Mesenchymal stem cell (in vitro differentiated cells and primary cell): Measurements from ENCODE around the gene PDE6C.
A peak's percentile ranks its signal among the peaks of the same experiment; 100 is the strongest.

Experiments used
- DNase-seq: peaks from one replicate; pipeline ENCODE4 v3.0.0-alpha.2; 2013
- H2AFZ ChIP-seq: one replicate; pipeline ENCODE4 v1.6.1; 2013; ENCODE audit warnings: low read depth, mild to moderate bottlenecking, control low read depth, inconsistent platforms, low read length, moderate library complexity
- H2AK5ac ChIP-seq: 2 replicates; pipeline ENCODE4 v1.6.1; 2013; ENCODE audit warnings: low read length, moderate library complexity, mild to moderate bottlenecking, inconsistent platforms; ENCODE audit not compliant: severe bottlenecking
- H2BK120ac ChIP-seq: one replicate; pipeline ENCODE4 v1.6.1; 2013; ENCODE audit warnings: low read depth, mild to moderate bottlenecking, inconsistent platforms, low read length, moderate library complexity
- H2BK12ac ChIP-seq, 2 experiments: one replicate each; pipeline ENCODE4 v1.6.1; 2013; ENCODE audit warnings: inconsistent platforms in 2 of 2, low read length in 2 of 2, mild to moderate bottlenecking in 2 of 2, moderate library complexity in 2 of 2, control low read depth in 1 of 2
- H2BK15ac ChIP-seq: one replicate; pipeline ENCODE4 v1.6.1; 2013; ENCODE audit warnings: mild to moderate bottlenecking, low read depth, inconsistent platforms; ENCODE audit not compliant: poor library complexity, severe bottlenecking
- H2BK5ac ChIP-seq: 2 replicates; pipeline ENCODE4 v1.6.1; 2013; ENCODE audit warnings: low read depth, mild to moderate bottlenecking, low read length, control low read depth, inconsistent platforms; ENCODE audit not compliant: poor library complexity, severe bottlenecking
- H3K14ac ChIP-seq, 2 experiments: one replicate each; pipeline ENCODE4 v1.6.1; 2013; ENCODE audit warnings: inconsistent platforms in 2 of 2, low read length in 2 of 2, control low read depth in 1 of 2, mild to moderate bottlenecking in 1 of 2, moderate library complexity in 1 of 2
- H3K18ac ChIP-seq, 2 experiments: one replicate each; pipeline ENCODE4 v1.6.1; 2013; ENCODE audit warnings: inconsistent platforms in 2 of 2, low read length in 2 of 2, control low read depth in 1 of 2, low read depth in 1 of 2, mild to moderate bottlenecking in 1 of 2
- H3K23ac ChIP-seq, 2 experiments: one replicate each; pipeline ENCODE4 v1.6.1; 2013; ENCODE audit warnings: inconsistent platforms in 2 of 2, low read length in 2 of 2, mild to moderate bottlenecking in 2 of 2, moderate library complexity in 2 of 2, control low read depth in 1 of 2
- H3K27ac ChIP-seq: 2 replicates; pipeline ENCODE4 v1.5.1; 2013; ENCODE audit warnings: mild to moderate bottlenecking, moderate library complexity, low read length, control low read depth, inconsistent platforms; ENCODE audit not compliant: poor library complexity, severe bottlenecking
- H3K27me3 ChIP-seq, 2 experiments: 2 replicates each; pipeline versions ENCODE4 v1.6.1 to v1.7.0; 2013; ENCODE audit warnings: low read length in 2 of 2, mild to moderate bottlenecking in 2 of 2, moderate library complexity in 2 of 2, control low read depth in 1 of 2, inconsistent platforms in 1 of 2; ENCODE audit not compliant: control insufficient read depth in 1 of 2, insufficient read depth in 1 of 2
- H3K36me3 ChIP-seq, 2 experiments: 2 replicates each; pipeline versions ENCODE4 v1.6.1 to v1.7.0; 2013; ENCODE audit warnings: low read length in 2 of 2, control low read depth in 1 of 2, inconsistent platforms in 1 of 2, low read depth in 1 of 2, mild to moderate bottlenecking in 1 of 2; ENCODE audit not compliant: insufficient read depth in 2 of 2, control insufficient read depth in 1 of 2
- H3K4ac ChIP-seq, 2 experiments: one replicate each; pipeline ENCODE4 v1.6.1; 2013; ENCODE audit warnings: inconsistent platforms in 2 of 2, low read length in 2 of 2, mild to moderate bottlenecking in 2 of 2, moderate library complexity in 2 of 2, control low read depth in 1 of 2, low read depth in 1 of 2
- H3K4me1 ChIP-seq: 2 replicates; pipeline ENCODE4 v1.6.1; 2013; ENCODE audit warnings: low read depth, low read length, control low read depth; ENCODE audit not compliant: control insufficient read depth, insufficient read depth
- H3K4me2 ChIP-seq: 2 replicates; pipeline ENCODE4 v1.6.1; 2013; ENCODE audit warnings: low read length, mild to moderate bottlenecking, inconsistent platforms; ENCODE audit not compliant: poor library complexity, severe bottlenecking
- H3K4me3 ChIP-seq, 2 experiments: 2 replicates each; pipeline versions ENCODE4 v1.5.1 to v1.7.0; 2013; ENCODE audit warnings: low read length in 2 of 2, mild to moderate bottlenecking in 2 of 2, control low read depth in 1 of 2, low read depth in 1 of 2; ENCODE audit not compliant: insufficient read depth in 1 of 2
- H3K79me1 ChIP-seq: replicated peaks from 2 replicates; pipeline ENCODE4 v1.6.1; 2013; ENCODE audit warnings: mild to moderate bottlenecking, control low read depth, low read length, inconsistent platforms; ENCODE audit not compliant: poor library complexity, severe bottlenecking
- H3K9ac ChIP-seq: 2 replicates; pipeline ENCODE4 v1.7.0; 2013; ENCODE audit warnings: mild to moderate bottlenecking, low read length, moderate library complexity
- H3K9me3 ChIP-seq: 2 replicates; pipeline ENCODE4 v1.7.0; 2013; ENCODE audit warnings: mild to moderate bottlenecking, low read length; ENCODE audit not compliant: control insufficient read depth
- H4K8ac ChIP-seq: one replicate; pipeline ENCODE4 v1.6.1; 2013; ENCODE audit warnings: inconsistent platforms, mild to moderate bottlenecking, low read length, moderate library complexity
- H4K91ac ChIP-seq: one replicate; pipeline ENCODE4 v1.6.1; 2013; ENCODE audit warnings: mild to moderate bottlenecking, low read length, inconsistent platforms
- WGBS: methylation state at CpG from one replicate; pipeline ENCODE4 v1.1.7; 2013; ENCODE audit warnings: mixed read lengths; 5-methylcytosine and 5-hydroxymethylcytosine counted together

PDE6C gene

DNA sequence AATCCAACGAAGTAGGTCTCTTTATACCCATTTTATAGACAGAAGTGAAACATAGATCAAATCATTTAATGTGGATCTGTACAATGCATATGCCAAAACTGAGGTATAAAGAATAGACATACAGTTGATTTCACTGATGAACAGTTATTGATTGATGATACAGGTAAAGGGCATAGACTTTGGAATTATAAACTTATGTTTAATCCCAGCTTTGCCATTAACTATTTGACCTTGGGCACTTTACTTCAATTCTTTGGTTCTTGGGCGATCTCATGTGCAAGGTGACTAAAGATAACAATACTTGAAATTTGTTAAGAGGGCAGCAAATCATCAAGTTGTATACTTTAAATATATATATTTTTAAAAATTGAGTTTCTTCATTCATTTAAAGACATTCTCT lies 61.5 kb downstream of the PDE6C start:
- Histone ChIP-seq H3K4ac (no peak overlapping the region), H2BK12ac (no peak overlapping the region), H2BK5ac (no peak overlapping the region), H2BK120ac (no peak overlapping the region), H4K8ac (no peak overlapping the region), H2AFZ (no peak overlapping the region), H3K23ac (no peak overlapping the region), H3K27me3 (no peaks in the 10 kb centered on the region), H3K27ac (no peak overlapping the region), H2AK5ac (no peak overlapping the region), H4K91ac (no peak overlapping the region), H3K4me2 (no peak overlapping the region), H2BK15ac (no peak overlapping the region), H3K9me3 (no peaks in the 10 kb centered on the region), H3K14ac (no peak overlapping the region), H3K9ac (no peak overlapping the region), H3K4me3 (no peak overlapping the region), H3K36me3 (peaks cover 4 to 94% of the 10 kb centered on the region in 2 experiments), H3K79me1 (no peaks in the 10 kb centered on the region), H3K18ac (no peak overlapping the region), H3K4me1 (no peaks in the 10 kb centered on the region)
- DNase-seq = no peak
- WGBS = 100% methylated on average over 1 of the region's 2 CpGs

DNA sequence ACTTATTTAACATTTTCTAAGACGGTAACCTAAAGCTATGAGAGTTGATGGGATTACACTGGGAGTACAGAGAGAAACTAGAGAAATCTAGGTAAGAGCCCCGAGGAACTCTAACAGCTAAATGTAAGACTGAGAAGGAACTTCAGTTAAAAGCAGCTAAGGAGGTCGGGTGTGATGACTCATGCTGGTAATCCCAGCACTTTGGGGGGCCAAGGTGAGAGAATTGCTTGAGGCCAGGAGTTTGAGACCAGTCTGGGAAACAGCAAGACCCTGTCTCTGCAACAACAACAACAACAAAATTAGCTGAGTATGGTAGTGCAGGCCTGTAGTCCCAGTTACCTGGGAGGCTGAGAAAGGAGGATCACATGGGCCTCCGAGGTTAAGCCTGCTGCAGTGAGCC lies 66.0 kb downstream of the PDE6C start:
- H3K14ac ChIP-seq = no peak overlapping the region
- H4K8ac ChIP-seq = no peak overlapping the region
- H3K23ac ChIP-seq = no peak overlapping the region

DNA sequence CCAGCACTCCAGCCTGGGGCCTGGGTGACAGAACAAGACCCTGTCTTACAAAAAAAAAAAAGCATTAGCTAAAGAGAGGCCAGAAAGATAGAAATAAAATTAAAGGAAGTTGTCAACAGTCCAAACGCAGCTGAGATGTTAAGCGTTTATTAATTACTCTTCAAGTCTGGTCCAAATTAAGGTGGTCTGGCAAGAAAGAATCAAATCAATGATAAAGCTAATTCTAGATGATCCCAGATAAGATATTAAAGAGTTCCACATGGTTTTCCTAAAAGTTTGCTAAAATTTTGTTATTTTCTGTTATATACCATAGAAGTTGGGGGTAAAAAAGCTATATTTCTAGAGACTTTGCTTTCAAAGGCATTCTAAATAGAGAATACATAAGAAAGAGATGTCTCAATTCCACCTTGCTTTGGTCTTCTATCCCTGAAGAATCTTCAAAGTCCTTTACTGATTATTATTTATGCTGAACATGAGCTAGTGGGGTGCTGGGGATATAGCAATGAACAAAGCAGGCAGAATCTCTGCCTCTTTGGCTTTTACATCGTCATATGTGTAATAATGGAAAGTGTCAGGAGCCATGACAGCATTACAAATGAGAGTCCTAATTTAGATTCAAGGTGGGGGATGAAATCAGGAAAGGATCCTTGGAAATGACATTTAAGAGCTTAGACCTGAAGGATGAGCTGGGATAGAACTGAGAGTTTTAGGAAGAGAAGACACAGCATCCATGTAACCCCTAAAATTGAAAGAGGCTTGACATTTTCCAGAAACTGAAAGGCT lies 66.7 kb downstream of the PDE6C start:
- no peak overlapping the region for H4K8ac ChIP-seq
- H3K79me1 ChIP-seq = peaks cover 5% of the 10 kb centered on the region
- no peak overlapping the region for H2BK15ac ChIP-seq
- H3K27ac ChIP-seq = no peak overlapping the region
- H2AFZ ChIP-seq = no peak overlapping the region
- H3K9ac ChIP-seq = no peak overlapping the region
- H3K14ac ChIP-seq = no peak overlapping the region
- peaks cover 7 to 76% of the 10 kb centered on the region in 2 experiments for H3K36me3 ChIP-seq
- no peak overlapping the region for H2BK120ac ChIP-seq
- H3K4me3 ChIP-seq = no peak overlapping the region
- no peaks in the 10 kb centered on the region for H3K27me3 ChIP-seq
- H3K4me1 ChIP-seq = no peaks in the 10 kb centered on the region
- WGBS = 97% methylated on average over 3 of the region's 3 CpGs
- no peak overlapping the region for H3K4ac ChIP-seq
- H4K91ac ChIP-seq = no peak overlapping the region
- no peak overlapping the region for H2BK5ac ChIP-seq
- DNase-seq = no peak
- H3K23ac ChIP-seq = no peak overlapping the region
- no peak overlapping the region for H3K18ac ChIP-seq
- H3K9me3 ChIP-seq = no peaks in the 10 kb centered on the region
- H3K4me2 ChIP-seq = no peak overlapping the region
- H2BK12ac ChIP-seq = no peak overlapping the region
- no peak overlapping the region for H2AK5ac ChIP-seq

More for the DNA sequence above, 66.0 kb downstream of the PDE6C start:
- H2BK5ac ChIP-seq = no peak overlapping the region
- no peak overlapping the region for H3K4ac ChIP-seq
- H3K27me3 ChIP-seq = no peaks in the 10 kb centered on the region
- WGBS = 92% methylated on average over 4 of the region's 4 CpGs
- no peaks in the 10 kb centered on the region for H3K4me1 ChIP-seq
- no peak overlapping the region for H3K18ac ChIP-seq
- H3K27ac ChIP-seq = no peak overlapping the region
- H3K79me1 ChIP-seq = peaks cover 5% of the 10 kb centered on the region
- H4K91ac ChIP-seq = no peak overlapping the region
- H2BK12ac ChIP-seq = no peak overlapping the region
- no peak overlapping the region for H3K4me2 ChIP-seq
- H2BK15ac ChIP-seq = no peak overlapping the region
- H2AFZ ChIP-seq = no peak overlapping the region
- H3K4me3 ChIP-seq = no peak overlapping the region
- no peak overlapping the region for H3K9ac ChIP-seq
- DNase-seq = no peak
- H2BK120ac ChIP-seq = no peak overlapping the region
- peaks cover 7 to 78% of the 10 kb centered on the region in 2 experiments for H3K36me3 ChIP-seq
- no peak overlapping the region for H2AK5ac ChIP-seq
- no peaks in the 10 kb centered on the region for H3K9me3 ChIP-seq

DNA sequence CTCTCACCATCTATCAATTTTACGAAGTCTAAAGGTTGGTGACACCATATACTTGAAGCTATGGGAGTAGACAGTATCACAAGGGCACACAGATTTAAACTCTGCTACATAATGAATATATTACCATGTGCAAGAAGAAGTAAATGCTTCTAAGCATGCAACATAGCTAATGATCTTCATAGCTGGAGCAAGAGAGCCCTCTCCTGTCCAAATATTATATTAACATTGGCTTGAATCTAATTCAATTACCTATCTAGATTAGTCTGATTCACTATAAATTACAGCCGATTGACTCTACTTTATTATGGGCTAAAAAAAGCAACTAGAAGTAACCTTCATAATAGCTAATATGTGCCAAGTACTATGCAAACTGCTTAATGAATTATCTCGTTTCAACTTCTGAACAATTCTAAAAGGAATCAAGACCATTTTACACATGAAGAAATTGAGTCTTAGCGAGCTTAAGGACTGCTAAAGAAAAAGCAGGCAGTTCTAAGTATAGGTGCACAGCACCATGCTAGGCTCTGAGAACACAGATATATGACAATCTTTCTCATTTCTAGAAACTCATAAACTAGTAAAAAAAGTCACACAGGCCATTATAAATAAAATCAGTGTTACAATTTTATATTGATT lies 68.2 kb downstream of the PDE6C start:
- no peaks in the 10 kb centered on the region for H3K27me3 ChIP-seq
- H2BK120ac ChIP-seq = no peak overlapping the region
- H3K14ac ChIP-seq = no peak overlapping the region
- H3K4me2 ChIP-seq = no peak overlapping the region
- H3K36me3 ChIP-seq = peaks cover 7 to 77% of the 10 kb centered on the region in 2 experiments
- H2BK12ac ChIP-seq = no peak overlapping the region
- H3K4ac ChIP-seq = no peak overlapping the region
- 98% methylated on average over 3 of the region's 4 CpGs for WGBS
- H3K79me1 ChIP-seq = peaks cover 5% of the 10 kb centered on the region
- DNase-seq = peak; percentile 48
- H3K27ac ChIP-seq = no peak overlapping the region
- no peak overlapping the region for H2BK15ac ChIP-seq
- no peaks in the 10 kb centered on the region for H3K4me1 ChIP-seq
- no peak overlapping the region for H4K8ac ChIP-seq
- H3K4me3 ChIP-seq = no peak overlapping the region
- no peaks in the 10 kb centered on the region for H3K9me3 ChIP-seq
- H3K9ac ChIP-seq = no peak overlapping the region
- H3K18ac ChIP-seq = no peak overlapping the region
- H2AK5ac ChIP-seq = no peak overlapping the region
- H2AFZ ChIP-seq = no peak overlapping the region
- no peak overlapping the region for H2BK5ac ChIP-seq
- H4K91ac ChIP-seq = no peak overlapping the region
- H3K23ac ChIP-seq = no peak overlapping the region
